ENCODE data around the gene DCDC1. TPM values are rescaled to one million over a fixed set of nuclear protein-coding genes. Genes with fewer than 3 reads are reported as not detected.
"Not testable (repeated sequence)": the region's sequence is repeated elsewhere in the genome, so short reads cannot be mapped to it uniquely, and the experiment has no call there.

Gene DCDC1
- total RNA-seq, 1 experiment from 2014 or later: 2.1 TPM

- in situ Hi-C loops (cut with HindIII; ENCODE audit: low sequenced_read_pairs): no loop called here
These were observed 412.8 kb downstream of the DCDC1 start for GRCh38 chr11:30956751-30957150.

GRCh38 chr11:30949838-30950237 is 419.7 kb downstream of the DCDC1 start:
- in situ Hi-C loops (cut with HindIII; ENCODE audit: low sequenced_read_pairs): no loop called here
- DNase-seq (ENCODE audit: low spot score): no peak

More at GRCh38 chr11:30956751-30957150, 412.8 kb downstream of the DCDC1 start:
- no peak for DNase-seq (ENCODE audit: low spot score)

GRCh38 chr11:30947715-30948114 is 421.8 kb downstream of the DCDC1 start:
- in situ Hi-C loops (cut with HindIII; ENCODE audit: low sequenced_read_pairs); DNase-seq (ENCODE audit: low spot score): not testable (repeated sequence)

- in situ Hi-C loops (cut with HindIII; ENCODE audit: low sequenced_read_pairs): no loop called here
- no peak for DNase-seq (ENCODE audit: low spot score)
These were observed 430.7 kb downstream of the DCDC1 start for GRCh38 chr11:30938810-30939209.

GRCh38 chr11:30938171-30938570 is 431.4 kb downstream of the DCDC1 start:
- DNase-seq (ENCODE audit: low spot score): no peak
- in situ Hi-C loops (cut with HindIII; ENCODE audit: low sequenced_read_pairs): no loop called here

- no peak for DNase-seq (ENCODE audit: low spot score)
- in situ Hi-C loops (cut with HindIII; ENCODE audit: low sequenced_read_pairs): no loop called here
These were observed 433.0 kb downstream of the DCDC1 start for GRCh38 chr11:30936491-30936890.

- in situ Hi-C loops (cut with HindIII; ENCODE audit: low sequenced_read_pairs): no loop called here
- DNase-seq (ENCODE audit: low spot score): no peak
These were observed 433.7 kb downstream of the DCDC1 start for GRCh38 chr11:30935861-30936260.

- in situ Hi-C loops (cut with HindIII; ENCODE audit: low sequenced_read_pairs): no loop called here
- no peak for DNase-seq (ENCODE audit: low spot score)
These were observed 443.4 kb downstream of the DCDC1 start for GRCh38 chr11:30926130-30926529.

GRCh38 chr11:30921811-30922210 is 447.7 kb downstream of the DCDC1 start:
- DNase-seq (ENCODE audit: low spot score): no peak
- in situ Hi-C loops (cut with HindIII; ENCODE audit: low sequenced_read_pairs): no loop called here

GRCh38 chr11:30919389-30920152 is 450.0 kb downstream of the DCDC1 start:
- in situ Hi-C loops (cut with HindIII; ENCODE audit: low sequenced_read_pairs): no loop called here
- no peak for DNase-seq (ENCODE audit: low spot score)

- peak; percentile 57 for DNase-seq (ENCODE audit: low spot score)
- in situ Hi-C loops (cut with HindIII; ENCODE audit: low sequenced_read_pairs): no loop called here
These were observed 451.6 kb downstream of the DCDC1 start for GRCh38 chr11:30917859-30918478.

- in situ Hi-C loops (cut with HindIII; ENCODE audit: low sequenced_read_pairs): no loop called here
These were observed 452.3 kb downstream of the DCDC1 start for GRCh38 chr11:30917266-30917665.

GRCh38 chr11:30916764-30917163 is 452.8 kb downstream of the DCDC1 start:
- no peak for DNase-seq (ENCODE audit: low spot score)
- in situ Hi-C loops (cut with HindIII; ENCODE audit: low sequenced_read_pairs): no loop called here

More at GRCh38 chr11:30917266-30917665, 452.3 kb downstream of the DCDC1 start:
- DNase-seq (ENCODE audit: low spot score): no peak

- in situ Hi-C loops (cut with HindIII; ENCODE audit: low sequenced_read_pairs): no loop called here
- DNase-seq (ENCODE audit: low spot score): peak; percentile 20
These were observed 455.3 kb downstream of the DCDC1 start for GRCh38 chr11:30914143-30914762.

GRCh38 chr11:30911247-30911646 is 458.3 kb downstream of the DCDC1 start:
- no peak for DNase-seq (ENCODE audit: low spot score)
- in situ Hi-C loops (cut with HindIII; ENCODE audit: low sequenced_read_pairs): no loop called here

- no peak for DNase-seq (ENCODE audit: low spot score)
- in situ Hi-C loops (cut with HindIII; ENCODE audit: low sequenced_read_pairs): no loop called here
These were observed 460.7 kb downstream of the DCDC1 start for GRCh38 chr11:30908857-30909256.

GRCh38 chr11:30908272-30908671 is 461.3 kb downstream of the DCDC1 start:
- in situ Hi-C loops (cut with HindIII; ENCODE audit: low sequenced_read_pairs): no loop called here
- DNase-seq (ENCODE audit: low spot score): no peak

- in situ Hi-C loops (cut with HindIII; ENCODE audit: low sequenced_read_pairs): no loop called here
- no peak for DNase-seq (ENCODE audit: low spot score)
These were observed 466.6 kb downstream of the DCDC1 start for GRCh38 chr11:30902929-30903328.

GRCh38 chr11:30895046-30895445 is 474.5 kb downstream of the DCDC1 start:
- DNase-seq (ENCODE audit: low spot score): no peak
- in situ Hi-C loops (cut with HindIII; ENCODE audit: low sequenced_read_pairs): no loop called here

GRCh38 chr11:30893318-30893717 is 476.2 kb downstream of the DCDC1 start:
- no peak for DNase-seq (ENCODE audit: low spot score)
- in situ Hi-C loops (cut with HindIII; ENCODE audit: low sequenced_read_pairs): no loop called here
